Measurements from ENCODE around the gene TAF15.

Gene TAF15

DNA sequence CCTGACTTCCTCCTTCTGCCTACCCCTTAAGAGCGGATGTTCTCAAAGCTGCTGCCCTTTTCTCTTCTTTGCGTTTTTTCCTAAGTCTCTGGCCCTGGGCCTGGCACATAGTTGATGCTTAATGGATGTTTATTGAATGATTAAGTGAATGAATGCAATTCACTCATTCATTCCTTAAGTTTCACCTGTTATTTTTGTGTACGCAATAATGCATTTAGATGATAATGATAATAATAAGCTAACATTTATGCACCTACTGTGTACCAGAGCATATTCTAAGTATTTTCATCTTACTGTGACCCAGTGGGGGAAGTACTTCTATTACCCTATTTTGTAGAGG, 66.5 kb downstream of the TAF15 start:
- DNase-seq (ENCODE audit: low read depth in 2 of 2) = no peak
- H3K4me3 ChIP-seq (replicated peaks in 1 of 2; ENCODE audit: low read depth in 2 of 2, low read length in 2 of 2) = no peak overlapping the region
- TF ChIP-seq, protein P1, sequence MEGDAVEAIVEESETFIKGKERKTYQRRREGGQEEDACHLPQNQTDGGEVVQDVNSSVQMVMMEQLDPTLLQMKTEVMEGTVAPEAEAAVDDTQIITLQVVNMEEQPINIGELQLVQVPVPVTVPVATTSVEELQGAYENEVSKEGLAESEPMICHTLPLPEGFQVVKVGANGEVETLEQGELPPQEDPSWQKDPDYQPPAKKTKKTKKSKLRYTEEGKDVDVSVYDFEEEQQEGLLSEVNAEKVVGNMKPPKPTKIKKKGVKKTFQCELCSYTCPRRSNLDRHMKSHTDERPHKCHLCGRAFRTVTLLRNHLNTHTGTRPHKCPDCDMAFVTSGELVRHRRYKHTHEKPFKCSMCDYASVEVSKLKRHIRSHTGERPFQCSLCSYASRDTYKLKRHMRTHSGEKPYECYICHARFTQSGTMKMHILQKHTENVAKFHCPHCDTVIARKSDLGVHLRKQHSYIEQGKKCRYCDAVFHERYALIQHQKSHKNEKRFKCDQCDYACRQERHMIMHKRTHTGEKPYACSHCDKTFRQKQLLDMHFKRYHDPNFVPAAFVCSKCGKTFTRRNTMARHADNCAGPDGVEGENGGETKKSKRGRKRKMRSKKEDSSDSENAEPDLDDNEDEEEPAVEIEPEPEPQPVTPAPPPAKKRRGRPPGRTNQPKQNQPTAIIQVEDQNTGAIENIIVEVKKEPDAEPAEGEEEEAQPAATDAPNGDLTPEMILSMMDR (IDR thresholded peaks at IDR 0.05; ENCODE audit: low read depth, low read length) = no peak

DNA sequence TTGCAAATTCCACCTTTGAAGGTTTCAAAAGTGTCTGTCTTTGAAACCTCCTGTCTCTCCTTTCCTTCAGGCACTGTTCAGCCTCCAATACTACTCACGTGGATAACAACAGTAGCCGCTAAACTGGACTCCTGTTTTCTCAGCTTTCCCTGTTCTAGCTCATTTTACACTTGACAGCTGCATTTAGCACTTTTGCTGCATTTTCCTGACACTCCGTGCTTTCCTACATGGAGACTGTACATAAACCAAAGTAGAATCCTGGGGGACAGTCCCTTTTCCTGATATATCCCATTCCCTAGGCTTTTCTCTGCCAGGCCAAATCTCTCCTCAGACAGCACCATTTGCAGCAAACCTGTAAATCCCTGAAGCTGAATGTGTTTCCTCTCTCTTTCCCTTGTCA, 67.2 kb downstream of the TAF15 start:
- DNase-seq (ENCODE audit: low read depth in 2 of 2) = no peak
- H3K4me3 ChIP-seq (replicated peaks in 1 of 2; ENCODE audit: low read depth in 2 of 2, low read length in 2 of 2) = no peak overlapping the region
- TF ChIP-seq, protein P1 (IDR thresholded peaks at IDR 0.05; ENCODE audit: low read depth, low read length) = no peak

DNA sequence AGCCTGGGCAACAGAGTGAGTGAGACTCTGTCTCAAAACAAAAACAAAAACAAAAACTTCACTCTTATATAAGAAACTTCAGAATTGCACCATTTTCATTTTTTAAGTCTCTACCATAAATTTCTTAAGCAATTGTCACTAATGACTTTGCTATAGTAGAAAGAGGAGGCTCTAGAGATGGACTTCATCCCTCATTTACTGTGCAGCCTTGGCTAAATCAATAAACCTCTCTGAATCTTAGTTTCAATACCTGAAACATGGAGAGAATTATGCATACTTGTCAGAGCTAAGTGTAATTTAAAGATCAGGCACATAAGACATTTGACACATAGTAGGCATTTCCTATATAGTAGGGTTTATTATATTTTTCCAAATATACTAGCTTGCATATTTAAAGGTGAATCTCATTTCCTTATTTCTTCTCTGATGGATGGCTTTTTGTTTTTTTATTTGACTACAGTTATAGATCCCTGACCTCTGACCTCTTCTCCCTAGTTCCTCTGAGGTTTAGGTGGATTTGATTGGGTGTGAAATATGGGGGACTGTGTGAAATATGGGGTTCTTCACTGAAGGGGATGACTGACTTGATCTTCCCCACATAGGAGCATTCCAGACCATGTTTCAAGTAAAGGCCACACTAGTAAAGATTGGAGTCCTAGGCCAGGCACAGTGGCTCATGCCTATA, 68.2 kb downstream of the TAF15 start:
- H3K4me3 ChIP-seq (replicated peaks in 1 of 2; ENCODE audit: low read depth in 2 of 2, low read length in 2 of 2) = no peak overlapping the region
- TF ChIP-seq, protein P1 (IDR thresholded peaks at IDR 0.05; ENCODE audit: low read depth, low read length) = no peak
- no peak for DNase-seq (ENCODE audit: low read depth in 2 of 2)

DNA sequence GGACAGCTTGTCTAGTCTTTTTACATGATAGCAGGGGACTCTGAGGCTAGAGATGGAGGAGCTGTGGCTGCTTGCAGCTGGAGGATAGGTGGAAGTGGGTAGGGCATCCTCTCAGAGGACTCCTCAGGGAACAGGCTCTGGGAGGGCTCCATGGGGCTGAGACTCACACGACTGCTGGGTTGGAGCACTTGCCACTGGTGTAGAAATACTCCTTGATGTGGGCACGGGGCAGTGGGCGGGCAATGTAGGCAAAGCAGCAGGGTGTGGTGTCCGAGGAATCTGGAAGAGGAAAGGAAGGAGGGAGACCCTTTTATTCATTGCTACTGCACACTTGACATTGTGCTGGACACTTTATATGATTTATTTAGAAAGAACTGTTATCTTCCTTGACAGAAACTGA, 69.1 kb downstream of the TAF15 start:
- no peak for DNase-seq (ENCODE audit: low read depth in 2 of 2)
- H3K4me3 ChIP-seq (replicated peaks in 1 of 2; ENCODE audit: low read depth in 2 of 2, low read length in 2 of 2) = no peak overlapping the region
- TF ChIP-seq, protein P1 (IDR thresholded peaks at IDR 0.05; ENCODE audit: low read depth, low read length) = no peak

DNA sequence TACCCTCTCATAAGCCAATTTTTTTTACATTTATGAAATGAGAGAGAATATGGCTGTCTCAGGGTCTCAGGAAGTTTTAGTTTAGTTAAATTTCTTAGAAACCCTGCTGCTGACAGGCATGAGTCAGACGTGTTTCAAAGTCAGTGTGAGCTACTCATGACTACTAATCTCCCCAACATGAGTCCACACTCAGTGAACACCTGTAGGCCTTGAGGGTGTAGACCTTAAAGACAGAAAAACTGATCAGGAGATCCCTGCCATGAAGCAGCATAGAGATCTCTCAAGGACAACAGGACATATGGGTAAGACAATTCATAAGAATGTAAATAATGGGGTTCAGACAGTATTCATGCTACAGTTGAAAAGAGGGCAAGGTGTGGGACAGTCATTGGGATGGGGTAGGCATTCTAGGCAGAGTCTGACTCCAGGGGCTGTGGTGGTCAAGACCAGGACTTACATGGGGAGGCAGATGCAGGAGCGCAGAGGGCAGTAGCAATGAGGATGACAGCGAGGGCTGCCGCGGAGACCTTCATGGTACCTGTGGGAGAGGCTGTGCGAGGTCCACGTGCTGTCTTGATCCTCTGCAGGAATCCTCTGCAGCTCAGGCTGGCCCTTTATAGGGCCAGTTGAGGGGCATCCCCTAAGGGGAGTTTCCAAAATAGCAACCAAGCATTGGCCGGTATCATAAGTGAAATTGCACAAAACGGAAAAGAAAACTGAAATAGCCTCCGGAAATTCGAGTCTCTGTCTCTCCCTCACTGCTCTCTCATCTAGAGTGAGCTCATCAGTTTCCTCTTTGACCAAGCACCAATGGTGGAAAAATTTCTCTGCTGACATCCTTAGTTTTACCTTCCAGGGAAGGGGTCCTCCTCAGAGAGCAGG, 70.7 kb downstream of the TAF15 start, which contains the start of gene CCL5:
Gene CCL5 (minus strand): TSS at position 588 of the 882 bp plus-strand sequence.
- H3K4me3 ChIP-seq (replicated peaks in 1 of 2; ENCODE audit: low read depth in 2 of 2, low read length in 2 of 2) = no peak within 1 kb of the TSS
- TF ChIP-seq, protein P1 (IDR thresholded peaks at IDR 0.05; ENCODE audit: low read depth, low read length) = no peak
- peak; percentile 38 to 67 for DNase-seq (ENCODE audit: low read depth in 2 of 2)

DNA sequence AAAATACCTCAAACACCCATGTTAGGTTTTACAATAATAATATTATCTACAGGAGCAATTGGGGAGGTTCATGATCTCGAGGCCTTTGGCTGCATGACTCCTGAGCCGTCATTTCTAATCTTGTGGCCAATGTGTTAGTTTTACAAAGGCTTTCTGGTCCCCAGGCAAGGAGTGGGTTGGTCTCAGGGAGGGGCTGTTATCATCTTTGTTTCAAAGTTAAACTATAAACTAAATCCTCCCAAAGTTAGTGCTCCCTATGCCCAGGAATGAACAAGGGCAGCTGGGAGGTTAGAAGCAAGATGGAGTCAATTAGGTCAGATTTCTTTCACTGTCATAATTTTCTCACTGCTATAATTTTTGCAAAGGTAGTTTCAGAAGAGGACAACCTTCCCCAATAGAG, 80.0 kb downstream of the TAF15 start:
- H3K4me3 ChIP-seq (replicated peaks in 1 of 2; ENCODE audit: low read depth in 2 of 2, low read length in 2 of 2) = no peak overlapping the region
- TF ChIP-seq, protein P1 (IDR thresholded peaks at IDR 0.05; ENCODE audit: low read depth, low read length) = no peak
- DNase-seq (ENCODE audit: low read depth in 2 of 2) = no peak

All from cardiac fibroblast (primary cell).